NCI-H1105 (cell line): Measurements from ENCODE around the gene PCSK5.
"Not testable (repeated sequence)": the region's sequence is repeated elsewhere in the genome, so short reads cannot be mapped to it uniquely, and the experiment has no call there.

Experiments used
- DNase-seq: peaks from one replicate; lab custom pipeline; 2025; lab: John Stamatoyannopoulos, UW

PCSK5 gene

GRCh38 chr9:76007935-76008334 lies 117.5 kb downstream of the PCSK5 start:
- no peak for DNase-seq

- DNase-seq = no peak
These were observed 123.3 kb downstream of the PCSK5 start for GRCh38 chr9:76013809-76014208.

DNA sequence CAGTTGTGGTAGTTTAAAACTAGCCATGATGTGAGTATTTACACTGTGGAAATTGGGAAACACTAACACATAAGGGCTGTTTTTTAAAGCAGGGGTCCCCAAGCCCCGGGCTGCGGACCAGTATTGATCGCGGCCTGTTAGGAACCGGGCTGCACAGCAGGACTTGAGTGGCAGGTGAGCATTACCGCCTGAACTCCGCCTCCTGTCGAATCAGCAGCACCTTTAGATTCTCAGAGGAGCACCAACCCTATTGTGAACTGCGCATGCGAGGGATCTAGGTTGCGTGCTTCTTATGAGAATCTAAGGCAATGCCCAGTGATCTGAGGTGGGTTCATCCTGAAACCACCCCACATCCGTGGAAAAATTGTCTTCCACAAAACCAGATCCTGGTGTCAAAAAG lies 127.8 kb downstream of the PCSK5 start:
- DNase-seq = no peak

GRCh38 chr9:76018761-76019160 lies 128.3 kb downstream of the PCSK5 start:
- DNase-seq = no peak

DNA sequence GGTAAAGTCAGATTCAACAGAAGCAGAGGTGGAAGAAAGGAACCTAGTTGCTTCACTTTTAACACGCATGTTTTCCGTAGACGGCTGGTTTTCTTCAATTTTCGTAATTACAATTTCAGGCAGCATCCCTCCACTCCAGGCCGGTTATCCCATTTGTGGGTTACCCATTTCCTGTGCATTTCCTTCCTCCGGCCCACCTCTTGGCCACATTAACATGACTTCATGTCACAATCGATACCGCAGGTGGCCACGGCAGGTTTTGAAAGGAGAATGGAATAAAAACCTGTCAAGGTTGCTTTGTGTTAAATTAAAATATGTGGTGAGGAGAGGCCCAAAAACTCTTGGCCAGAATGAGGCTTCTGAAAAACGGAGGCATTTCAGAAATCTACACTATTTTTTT lies 130.2 kb downstream of the PCSK5 start:
- DNase-seq = no peak

DNA sequence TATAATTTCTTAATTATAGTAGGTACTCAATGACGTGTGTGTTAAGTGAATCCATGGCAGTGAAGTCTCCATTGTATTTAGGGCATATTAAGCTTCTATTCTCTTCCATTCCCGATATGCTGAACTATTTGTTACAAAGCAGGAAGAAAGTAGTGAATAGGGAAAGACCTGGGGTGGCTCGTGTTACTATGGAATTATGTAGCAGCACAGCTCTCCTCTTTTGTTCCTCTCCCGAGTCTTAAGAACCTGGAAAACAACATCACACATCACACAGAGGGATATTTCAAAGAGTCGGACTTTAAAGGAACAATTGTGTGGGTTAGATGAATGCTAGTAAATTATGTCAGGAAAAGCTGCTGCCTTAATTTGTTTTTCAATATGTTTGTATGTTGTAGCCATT lies 131.8 kb downstream of the PCSK5 start:
- DNase-seq = no peak

DNA sequence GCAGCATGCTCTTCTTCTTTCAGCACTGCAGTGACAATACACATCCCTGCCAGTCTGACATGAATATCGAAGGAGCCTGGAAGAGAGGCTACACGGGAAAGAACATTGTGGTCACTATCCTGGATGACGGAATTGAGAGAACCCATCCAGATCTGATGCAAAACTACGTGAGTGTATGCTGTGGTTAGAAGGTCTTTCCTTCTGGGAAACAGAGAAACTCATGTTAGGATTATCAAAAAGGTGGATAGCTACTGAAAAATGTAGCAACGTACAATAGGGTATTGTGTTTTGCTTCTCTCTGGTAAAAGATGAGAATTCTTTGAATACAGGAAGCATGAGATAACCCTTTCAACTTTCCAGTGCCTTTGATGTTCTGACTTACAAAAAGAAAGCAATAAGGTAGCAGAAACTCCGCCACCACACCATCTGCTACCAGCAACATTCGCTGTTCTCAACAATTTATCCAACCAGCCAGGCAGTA lies 133.3 kb downstream of the PCSK5 start:
- DNase-seq = no peak

GRCh38 chr9:76025286-76025685 lies 134.8 kb downstream of the PCSK5 start:
- DNase-seq = no peak

DNA sequence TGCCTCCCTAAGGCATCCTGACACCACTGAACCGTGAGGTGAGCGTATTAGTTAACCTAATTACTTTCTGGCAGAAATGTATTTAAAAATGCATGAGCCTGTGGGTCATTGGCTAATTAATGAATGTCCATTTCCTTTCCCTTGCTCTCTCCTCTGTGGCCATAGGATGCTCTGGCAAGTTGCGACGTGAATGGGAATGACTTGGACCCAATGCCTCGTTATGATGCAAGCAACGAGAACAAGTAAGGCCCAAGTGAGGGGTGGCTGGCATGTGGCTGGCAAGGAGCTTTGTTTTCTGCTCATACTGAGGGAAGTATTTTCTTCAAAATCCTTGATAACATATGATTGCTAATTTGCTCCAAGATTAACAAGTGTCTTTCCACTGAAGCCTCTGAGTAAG lies 136.3 kb downstream of the PCSK5 start:
- no peak for DNase-seq

- no peak for DNase-seq
These were observed 136.9 kb downstream of the PCSK5 start for GRCh38 chr9:76027416-76027815.

DNA sequence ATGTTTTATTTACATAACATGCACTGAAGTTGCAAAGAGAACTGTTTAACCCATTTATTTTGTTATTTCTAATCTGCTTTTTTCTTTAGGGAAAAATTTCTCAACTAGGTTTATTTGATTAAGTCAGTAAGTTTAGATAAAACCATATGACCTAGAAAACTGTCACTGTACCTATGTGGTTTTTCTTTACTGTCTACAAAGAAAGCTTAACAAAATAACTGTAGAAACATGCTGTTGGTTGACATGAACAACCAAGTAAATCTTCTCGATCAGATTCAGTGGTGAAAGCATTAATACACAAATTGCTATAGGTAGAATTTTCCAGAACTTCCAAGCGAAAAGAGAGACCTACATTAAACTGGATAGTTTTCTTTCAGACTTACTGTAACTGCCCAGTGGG lies 137.4 kb downstream of the PCSK5 start:
- no peak for DNase-seq

- DNase-seq = no peak
These were observed 141.7 kb downstream of the PCSK5 start for GRCh38 chr9:76032038-76032796.

DNA sequence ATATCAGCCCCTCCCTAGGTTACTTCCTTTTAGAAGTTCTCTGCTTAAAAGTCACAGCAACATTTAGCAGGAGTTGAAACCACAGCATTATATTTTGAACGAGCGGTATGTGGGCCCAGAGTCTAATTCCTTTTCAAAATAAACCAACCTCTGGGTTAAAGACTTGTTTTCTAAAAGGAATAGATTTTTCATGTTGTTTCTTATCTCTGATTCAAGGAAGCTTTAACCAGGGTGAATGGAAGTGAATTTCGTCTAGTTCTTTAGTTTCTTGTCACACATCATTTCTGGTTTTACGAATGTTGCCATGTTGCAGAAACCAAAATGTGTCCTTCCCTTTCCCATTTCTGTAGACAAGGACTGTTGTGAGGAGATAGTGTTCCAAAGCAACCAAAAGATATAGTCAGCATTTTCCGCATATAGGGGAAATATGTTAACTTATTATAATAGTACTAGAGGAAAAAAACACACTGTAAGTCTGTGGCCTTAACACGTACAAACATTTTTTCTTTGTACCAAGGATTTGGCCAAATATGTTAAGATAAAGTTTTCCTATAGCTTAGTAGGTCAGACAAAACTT lies 142.4 kb downstream of the PCSK5 start:
- no peak for DNase-seq

DNA sequence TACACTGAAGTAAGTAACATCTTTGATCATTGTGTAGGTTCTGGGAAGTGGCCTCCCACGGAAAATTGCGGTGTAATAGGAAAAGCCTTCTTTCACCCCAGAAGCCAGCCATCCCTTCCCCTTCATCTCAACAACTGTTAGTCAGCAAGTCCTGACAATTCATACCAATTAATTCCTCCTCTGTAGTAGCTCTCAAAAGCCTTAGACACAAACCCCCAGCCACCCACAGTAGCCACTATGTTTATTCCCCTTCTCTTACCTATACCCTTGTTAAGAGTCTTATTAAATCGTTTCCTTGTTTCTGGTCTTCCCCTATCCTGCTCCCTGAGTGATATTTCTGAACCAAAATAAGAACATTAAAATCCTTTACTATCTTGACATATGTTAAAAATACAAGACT lies 143.6 kb downstream of the PCSK5 start:
- DNase-seq = no peak

DNA sequence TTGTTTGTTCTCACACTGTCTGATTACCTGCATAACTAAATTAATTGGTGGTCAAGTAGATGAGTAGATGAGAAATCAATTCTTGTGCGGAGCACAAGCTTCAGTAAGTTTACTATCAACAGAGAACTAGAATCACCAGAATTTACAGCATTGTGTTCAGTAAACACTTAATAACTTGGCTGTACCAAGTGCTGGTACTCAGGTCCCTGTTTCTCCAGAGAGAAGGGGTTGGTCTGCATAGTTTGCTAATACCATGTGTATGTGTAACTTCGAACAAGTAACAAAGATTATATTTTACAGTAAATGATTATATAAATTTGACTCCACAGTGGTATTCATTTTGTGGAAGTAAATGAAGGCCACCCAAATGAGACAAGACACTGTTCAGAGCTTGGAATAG lies 146.3 kb downstream of the PCSK5 start:
- no peak for DNase-seq

- no peak for DNase-seq
These were observed 147.2 kb downstream of the PCSK5 start for GRCh38 chr9:76037587-76038225.

DNA sequence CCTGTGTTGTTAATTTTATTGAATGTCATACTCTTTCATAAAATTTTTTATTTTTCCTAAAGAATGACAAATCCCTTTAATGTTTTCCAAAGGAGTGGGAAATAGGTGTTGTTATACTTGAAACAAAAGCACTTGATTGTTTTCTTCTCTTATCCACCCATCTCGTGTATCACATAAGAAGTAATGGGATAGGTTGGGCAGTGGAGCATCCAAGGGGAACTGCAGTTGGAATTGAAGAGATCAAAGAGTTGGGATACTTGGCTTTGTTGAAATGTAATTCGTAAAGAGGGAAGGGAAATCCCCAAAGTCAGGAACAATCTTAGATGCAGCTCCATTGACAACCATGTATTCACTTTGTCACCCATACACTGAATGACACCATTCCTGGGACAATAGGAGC lies 148.0 kb downstream of the PCSK5 start:
- no peak for DNase-seq

GRCh38 chr9:76044266-76044819 lies 153.9 kb downstream of the PCSK5 start:
- DNase-seq = no peak

GRCh38 chr9:76045221-76045620 lies 154.7 kb downstream of the PCSK5 start:
- DNase-seq = no peak

- DNase-seq = no peak
These were observed 158.9 kb downstream of the PCSK5 start for GRCh38 chr9:76049341-76049740.

- DNase-seq = no peak
These were observed 177.2 kb downstream of the PCSK5 start for GRCh38 chr9:76067696-76068095.

GRCh38 chr9:76077537-76077936 lies 187.1 kb downstream of the PCSK5 start:
- DNase-seq = no peak

DNA sequence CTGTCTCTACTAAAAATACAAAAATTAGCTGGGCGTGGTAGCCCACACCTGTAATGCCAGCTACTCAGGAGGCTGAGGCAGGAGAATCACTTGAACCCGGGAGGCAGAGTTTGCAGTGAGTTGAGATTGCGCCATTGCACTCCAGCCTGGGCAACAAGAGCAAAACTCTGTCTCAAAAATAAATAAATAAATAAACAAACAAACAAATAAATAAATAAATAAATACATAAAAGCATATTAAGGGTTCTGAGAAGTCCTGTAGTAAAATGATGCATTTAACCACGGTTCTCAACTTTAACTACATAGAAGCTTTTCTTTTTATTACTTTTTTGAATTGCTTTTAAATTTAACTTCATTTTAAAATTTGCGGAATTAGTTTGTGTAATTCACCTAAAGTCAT lies 190.8 kb downstream of the PCSK5 start:
- not testable (repeated sequence) for DNase-seq
